ENCODE data around the gene PLN.

DNA sequence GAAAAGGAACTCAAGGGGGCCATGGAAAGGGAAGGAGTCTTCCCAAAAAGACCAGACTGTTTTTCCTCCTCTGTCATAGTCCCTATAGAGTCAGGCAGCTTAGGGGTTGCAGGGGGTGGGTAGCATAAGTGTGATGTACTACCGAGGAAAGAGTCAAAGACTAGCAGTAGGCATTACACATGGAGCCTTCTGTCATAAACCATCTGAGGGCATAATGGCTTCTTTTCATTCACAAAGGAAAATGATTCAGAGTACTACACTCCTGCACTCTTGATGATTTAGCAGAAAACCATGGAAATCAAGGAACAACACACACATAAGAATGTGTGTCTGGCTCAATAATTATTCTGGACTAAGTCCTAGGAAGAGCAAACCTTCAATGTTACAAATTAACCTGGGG is 14.9 kb downstream of the PLN start:
- TF ChIP-seq, protein P1, sequence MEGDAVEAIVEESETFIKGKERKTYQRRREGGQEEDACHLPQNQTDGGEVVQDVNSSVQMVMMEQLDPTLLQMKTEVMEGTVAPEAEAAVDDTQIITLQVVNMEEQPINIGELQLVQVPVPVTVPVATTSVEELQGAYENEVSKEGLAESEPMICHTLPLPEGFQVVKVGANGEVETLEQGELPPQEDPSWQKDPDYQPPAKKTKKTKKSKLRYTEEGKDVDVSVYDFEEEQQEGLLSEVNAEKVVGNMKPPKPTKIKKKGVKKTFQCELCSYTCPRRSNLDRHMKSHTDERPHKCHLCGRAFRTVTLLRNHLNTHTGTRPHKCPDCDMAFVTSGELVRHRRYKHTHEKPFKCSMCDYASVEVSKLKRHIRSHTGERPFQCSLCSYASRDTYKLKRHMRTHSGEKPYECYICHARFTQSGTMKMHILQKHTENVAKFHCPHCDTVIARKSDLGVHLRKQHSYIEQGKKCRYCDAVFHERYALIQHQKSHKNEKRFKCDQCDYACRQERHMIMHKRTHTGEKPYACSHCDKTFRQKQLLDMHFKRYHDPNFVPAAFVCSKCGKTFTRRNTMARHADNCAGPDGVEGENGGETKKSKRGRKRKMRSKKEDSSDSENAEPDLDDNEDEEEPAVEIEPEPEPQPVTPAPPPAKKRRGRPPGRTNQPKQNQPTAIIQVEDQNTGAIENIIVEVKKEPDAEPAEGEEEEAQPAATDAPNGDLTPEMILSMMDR (conservative IDR thresholded peaks at IDR 0.05): no peak
- no peak for TF ChIP-seq EZH2 (IDR thresholded peaks at IDR 0.05; ENCODE audit: low read depth)

Data from PC-9 (cell line).